ENCODE data around the gene CDK5RAP2. TPM values are rescaled to one million over a fixed set of nuclear protein-coding genes. Genes with fewer than 3 reads are reported as not detected.
"Not testable (repeated sequence)": the region's sequence is repeated elsewhere in the genome, so short reads cannot be mapped to it uniquely, and the experiment has no call there.

CDK5RAP2 gene
- total RNA-seq, 6 experiments from 2014 or later: 28.4 to 40.8 (median 36.8) TPM

- H3K9me3 Mint-ChIP-seq: no peaks in the 10 kb centered on the region
- H3K4me3 Mint-ChIP-seq: no peak overlapping the region
- no peak overlapping the region for H3K27ac Mint-ChIP-seq
- H3K4me1 Mint-ChIP-seq (ENCODE audit: low read depth): peaks cover 22% of the 10 kb centered on the region
- DNase-seq: peak; percentile 26
- no peaks in the 10 kb centered on the region; the same call in 1 of the 2 replicates for H3K27me3 Mint-ChIP-seq (ENCODE audit: insufficient read depth)
- H3K36me3 Mint-ChIP-seq (ENCODE audit: low read depth): peaks cover 33% of the 10 kb centered on the region
- peak; percentile 74 for TF ChIP-seq CTCF (IDR thresholded peaks at IDR 0.05)
Observed at GRCh38 chr9:120531683-120532300, 48.2 kb downstream of the CDK5RAP2 start.

- Mint-ChIP-seq H3K4me1 (ENCODE audit: low read depth) (peaks cover 22% of the 10 kb centered on the region), H3K36me3 (ENCODE audit: low read depth) (peaks cover 41% of the 10 kb centered on the region)
- H3K4me3 Mint-ChIP-seq; H3K9me3 Mint-ChIP-seq; H3K27ac Mint-ChIP-seq; H3K27me3 Mint-ChIP-seq (ENCODE audit: insufficient read depth); DNase-seq: not testable (repeated sequence)
Observed at GRCh38 chr9:120530220-120530832, 49.6 kb downstream of the CDK5RAP2 start.

- Mint-ChIP-seq H3K36me3 (ENCODE audit: low read depth) (peaks cover 41% of the 10 kb centered on the region), H3K4me1 (ENCODE audit: low read depth) (peaks cover 20% of the 10 kb centered on the region), H3K9me3 (no peaks in the 10 kb centered on the region), H3K4me3 (no peak overlapping the region), H3K27ac (no peak overlapping the region), H3K27me3 (ENCODE audit: insufficient read depth) (no peaks in the 10 kb centered on the region; the same call in 1 of the 2 replicates)
- TF ChIP-seq CTCF (IDR thresholded peaks at IDR 0.05): no peak
- no peak for DNase-seq
Observed at GRCh38 chr9:120528829-120529228, 51.1 kb downstream of the CDK5RAP2 start.

GRCh38 chr9:120528327-120528726, 51.6 kb downstream of the CDK5RAP2 start:
- no peak overlapping the region for H3K27ac Mint-ChIP-seq
- H3K4me3 Mint-ChIP-seq: no peak overlapping the region
- H3K4me1 Mint-ChIP-seq (ENCODE audit: low read depth): peaks cover 15% of the 10 kb centered on the region
- peaks cover 46% of the 10 kb centered on the region for H3K36me3 Mint-ChIP-seq (ENCODE audit: low read depth)
- no peak for DNase-seq
- H3K27me3 Mint-ChIP-seq (ENCODE audit: insufficient read depth): no peaks in the 10 kb centered on the region; the same call in 1 of the 2 replicates
- H3K9me3 Mint-ChIP-seq: no peaks in the 10 kb centered on the region
- TF ChIP-seq CTCF (IDR thresholded peaks at IDR 0.05): no peak

GRCh38 chr9:120526534-120526933, 53.4 kb downstream of the CDK5RAP2 start:
- H3K9me3 Mint-ChIP-seq: no peaks in the 10 kb centered on the region
- H3K4me3 Mint-ChIP-seq: no peak overlapping the region
- H3K36me3 Mint-ChIP-seq (ENCODE audit: low read depth): peaks cover 50% of the 10 kb centered on the region
- H3K27me3 Mint-ChIP-seq (ENCODE audit: insufficient read depth): no peaks in the 10 kb centered on the region; the same call in 1 of the 2 replicates
- no peak for DNase-seq
- no peak for TF ChIP-seq CTCF (IDR thresholded peaks at IDR 0.05)
- no peak overlapping the region for H3K27ac Mint-ChIP-seq
- H3K4me1 Mint-ChIP-seq (ENCODE audit: low read depth): no peaks in the 10 kb centered on the region

- Mint-ChIP-seq H3K4me1 (ENCODE audit: low read depth) (no peaks in the 10 kb centered on the region), H3K9me3 (no peaks in the 10 kb centered on the region), H3K36me3 (ENCODE audit: low read depth) (peaks cover 44% of the 10 kb centered on the region), H3K4me3 (no peak overlapping the region), H3K27ac (no peak overlapping the region), H3K27me3 (ENCODE audit: insufficient read depth) (no peaks in the 10 kb centered on the region; the same call in 1 of the 2 replicates)
- DNase-seq: no peak
- TF ChIP-seq CTCF (IDR thresholded peaks at IDR 0.05): no peak
Observed at GRCh38 chr9:120524863-120525262, 55.1 kb downstream of the CDK5RAP2 start.

All from HFFc6 (cell line).